NCI-H2196 (cell line): ENCODE results near the gene HES1.
"Not testable (repeated sequence)": the region's sequence is repeated elsewhere in the genome, so short reads cannot be mapped to it uniquely, and the experiment has no call there.

Experiments used
- DNase-seq: peaks from one replicate; lab custom pipeline; 2025; ENCODE audit not compliant: unreplicated experiment; lab: John Stamatoyannopoulos, UW

HES1 gene

DNA sequence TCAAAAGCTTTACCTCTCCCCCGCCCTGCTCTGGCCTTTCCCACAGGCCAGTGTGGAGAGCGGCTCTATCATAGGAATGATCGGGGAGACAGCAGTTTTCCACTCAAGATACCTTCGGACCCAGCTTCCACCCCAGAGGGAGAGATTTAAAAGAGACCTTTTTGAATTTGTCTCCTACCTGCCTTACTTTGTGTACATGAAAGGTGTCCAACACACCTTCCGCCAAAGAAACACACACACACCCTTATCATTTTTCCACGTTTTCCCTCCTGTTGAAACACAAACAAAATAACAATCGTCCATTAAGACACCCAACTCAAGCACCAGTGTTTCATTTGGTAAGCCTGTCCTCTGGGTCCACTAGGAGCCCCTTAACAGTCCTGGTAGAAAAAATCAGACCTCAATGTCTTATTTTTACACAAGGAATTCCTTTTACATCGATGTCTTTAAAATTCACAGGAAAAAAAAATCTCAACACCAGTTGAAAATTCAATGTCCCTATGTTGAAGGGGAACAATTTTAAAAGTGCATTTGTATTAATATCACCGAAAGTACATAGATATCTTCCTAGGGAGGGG lies 4.0 kb downstream of the HES1 start:
- no peak for DNase-seq

DNA sequence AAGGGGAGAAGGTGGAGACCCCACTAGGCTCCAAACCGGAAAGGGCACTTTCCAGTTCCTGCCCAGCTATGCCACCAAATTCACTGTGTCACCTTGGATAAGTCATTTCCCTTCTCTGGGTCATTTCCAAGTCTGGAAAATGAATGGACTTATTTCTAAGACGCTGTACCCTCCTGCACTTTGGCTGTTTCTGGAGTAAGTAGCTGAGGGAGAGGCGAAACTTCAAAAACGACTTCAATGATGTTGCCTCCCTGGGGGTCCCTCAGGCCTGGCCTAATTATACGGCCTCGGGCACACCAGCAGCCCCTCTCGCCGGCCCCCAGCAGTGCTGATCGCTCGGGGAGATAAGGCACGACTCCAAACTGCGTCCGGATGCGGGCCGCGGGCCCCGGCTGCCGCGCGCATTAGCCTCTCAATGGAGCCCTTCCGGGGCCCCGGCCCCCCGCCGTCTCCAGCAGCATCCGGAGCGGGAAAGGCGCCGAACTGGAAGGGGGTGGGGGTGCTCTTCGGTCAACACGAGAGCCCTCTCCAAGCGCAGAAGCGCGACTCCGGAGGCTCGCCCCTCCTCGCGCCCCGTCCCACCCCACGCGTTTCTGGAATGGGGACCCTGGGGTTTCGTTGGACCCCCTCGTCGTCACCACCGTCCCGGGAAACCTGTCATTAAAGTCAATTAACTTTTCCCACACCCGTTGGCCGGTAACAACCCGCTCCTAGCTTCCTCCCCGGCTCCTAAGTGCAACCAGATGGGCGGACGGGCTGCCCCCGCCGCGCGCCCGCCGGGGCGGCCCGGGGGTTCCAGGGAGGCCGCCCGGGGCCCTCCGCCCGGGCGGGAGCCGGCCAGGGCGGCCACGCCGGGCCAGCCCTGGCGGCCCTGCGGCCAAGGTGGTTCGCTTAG lies 4.8 kb downstream of the HES1 start:
- peak; percentile 92 for DNase-seq

DNA sequence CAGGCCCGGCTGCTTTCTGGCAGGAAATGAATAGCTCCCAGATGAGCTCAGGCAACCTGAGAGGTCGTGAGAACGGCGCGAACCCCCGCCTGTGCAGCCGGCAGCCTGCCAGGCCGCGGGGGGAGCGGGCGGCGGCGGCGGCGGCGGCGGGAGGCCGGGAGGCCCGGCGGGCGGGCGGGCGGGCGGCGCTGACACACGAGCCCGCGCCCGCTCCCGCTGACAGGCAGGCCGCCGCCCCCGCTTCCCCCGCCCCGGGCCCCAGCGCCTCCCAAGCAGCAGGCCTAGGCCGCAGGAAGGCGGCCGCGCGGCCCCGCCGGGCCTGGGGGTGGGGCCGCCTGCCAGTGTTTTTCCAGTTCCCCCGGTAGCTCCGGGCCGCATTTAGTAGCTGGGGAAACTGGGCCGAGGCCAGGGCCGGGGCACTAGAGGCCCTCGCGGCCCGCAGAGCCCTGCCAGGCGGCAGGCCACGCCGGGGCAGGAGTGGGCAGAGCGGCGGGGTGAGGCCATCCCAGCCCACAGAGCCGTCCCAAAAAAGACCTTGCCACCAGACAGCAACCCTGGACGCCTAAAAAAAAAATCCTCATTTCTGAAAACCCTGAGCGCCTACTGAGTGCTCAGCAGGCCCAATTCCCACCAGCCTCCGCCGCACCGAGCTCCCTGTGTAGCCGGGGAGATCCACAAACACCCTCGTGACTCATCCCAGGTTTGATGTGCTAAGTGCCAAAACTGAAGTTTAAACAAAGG lies 5.6 kb downstream of the HES1 start:
- DNase-seq = peak; percentile 99

- peak; percentile 74 for DNase-seq
These were observed 6.4 kb downstream of the HES1 start for GRCh38 chr3:194142156-194142910.

DNA sequence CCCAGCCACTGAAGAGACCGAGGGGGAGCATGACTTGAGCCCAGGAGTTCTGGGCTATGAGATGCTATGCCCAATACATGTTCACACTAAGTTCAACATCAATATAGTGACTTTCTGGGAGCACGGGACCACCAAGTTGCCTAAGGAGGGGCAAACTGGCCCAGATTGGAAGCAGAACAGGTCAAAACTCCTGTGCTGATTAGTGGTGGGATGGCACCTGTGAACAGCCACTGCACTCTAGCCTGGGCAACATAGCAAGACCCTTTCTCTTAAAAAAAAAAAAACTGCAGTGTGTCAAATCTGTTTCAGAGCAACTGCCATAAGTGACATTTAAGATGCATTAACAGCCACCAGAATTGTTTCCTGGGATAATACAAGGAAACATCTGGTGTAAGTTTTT lies 9.8 kb downstream of the HES1 start:
- DNase-seq = no peak

DNA sequence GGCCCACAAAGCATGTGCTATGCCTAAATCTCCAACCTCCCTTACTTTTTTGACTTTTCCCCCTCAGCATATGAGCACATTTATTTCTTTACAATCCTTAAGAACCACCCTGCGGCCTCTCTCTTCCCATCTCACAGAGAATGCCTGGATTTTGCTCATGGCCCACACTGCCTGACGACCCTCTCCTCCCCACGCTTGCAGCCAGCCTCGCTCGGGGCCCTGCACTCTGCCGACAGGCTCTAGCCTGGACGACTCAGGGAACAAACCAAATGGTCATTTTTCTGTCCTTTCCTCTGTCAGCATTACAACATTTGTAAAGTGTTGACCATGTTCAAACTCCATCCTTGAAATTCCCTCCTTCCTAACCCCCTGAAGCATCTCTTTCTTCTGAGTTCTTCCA lies 11.7 kb downstream of the HES1 start:
- DNase-seq = no peak

DNA sequence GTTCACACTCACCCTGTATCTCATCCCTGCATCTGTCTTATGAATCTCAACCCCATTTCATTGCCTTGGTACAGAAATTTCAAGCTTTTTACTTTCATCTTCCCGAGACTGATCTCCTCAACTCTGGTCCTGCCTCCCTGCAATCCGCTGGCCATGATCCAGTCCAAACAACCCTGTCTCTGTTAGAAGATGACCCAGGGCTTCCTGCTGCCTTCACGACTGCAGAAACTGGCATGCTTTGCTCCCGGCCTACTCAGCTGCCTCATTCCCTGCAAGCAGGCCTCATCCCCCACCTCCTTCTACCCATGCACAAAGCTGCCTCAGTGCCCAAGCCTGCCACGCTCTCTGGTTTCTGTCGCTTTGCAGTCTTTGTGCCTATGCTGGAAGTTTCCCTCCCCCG lies 12.4 kb downstream of the HES1 start:
- peak; percentile 75 for DNase-seq

- DNase-seq = no peak
These were observed 14.4 kb downstream of the HES1 start for GRCh38 chr3:194150252-194150934.

- DNase-seq = not testable (repeated sequence)
These were observed 15.0 kb downstream of the HES1 start for GRCh38 chr3:194150935-194151302.

GRCh38 chr3:194154346-194154745 lies 18.4 kb downstream of the HES1 start:
- no peak for DNase-seq

GRCh38 chr3:194156095-194156494 lies 20.1 kb downstream of the HES1 start:
- DNase-seq = no peak

DNA sequence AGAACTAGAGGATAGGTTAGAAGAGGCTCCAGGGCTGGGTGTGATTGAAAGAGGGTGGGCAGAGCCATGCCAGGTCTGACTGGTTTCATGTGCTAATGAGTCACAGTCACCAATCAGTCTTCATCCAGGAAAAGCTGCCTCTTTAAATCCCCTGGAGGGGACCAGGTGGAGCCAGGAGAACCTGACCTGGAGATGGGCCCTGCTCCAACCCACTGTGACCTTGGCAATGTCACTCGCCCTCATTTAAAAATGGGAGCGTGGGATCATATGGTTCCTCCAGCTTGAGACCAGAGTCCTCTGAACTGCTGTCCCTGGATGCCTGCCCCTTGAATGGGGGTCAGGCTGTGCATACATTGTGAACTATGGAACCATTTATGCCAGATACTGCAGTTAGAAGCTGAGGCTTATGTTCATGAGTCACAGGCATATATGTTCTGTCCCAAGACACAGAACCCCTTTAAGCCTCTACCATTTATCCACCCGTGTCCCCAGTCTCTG lies 23.0 kb downstream of the HES1 start:
- DNase-seq = peak; percentile 49

DNA sequence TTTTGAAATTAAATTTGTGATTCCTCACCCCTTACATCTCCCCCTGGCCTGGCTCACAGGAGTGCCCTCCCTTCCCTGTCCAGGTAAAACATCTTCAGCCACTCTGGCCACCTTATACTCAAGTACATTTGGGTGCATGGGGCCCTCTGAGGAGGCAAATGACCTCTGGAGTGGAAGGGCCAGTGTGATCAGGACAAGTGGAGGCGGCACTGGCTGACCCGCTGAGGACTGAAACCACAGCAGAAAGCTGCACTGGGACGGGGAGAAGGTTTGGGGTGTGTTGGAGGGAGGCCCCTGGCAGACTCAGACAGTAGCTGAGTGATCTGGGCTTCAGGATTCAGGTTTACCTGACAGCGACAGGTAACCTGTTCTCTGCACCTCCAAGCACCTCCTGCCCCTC lies 24.2 kb downstream of the HES1 start:
- no peak for DNase-seq

- no peak for DNase-seq
These were observed 25.4 kb downstream of the HES1 start for GRCh38 chr3:194161131-194162045.

GRCh38 chr3:194162070-194162678 lies 26.2 kb downstream of the HES1 start:
- DNase-seq = no peak

- DNase-seq = no peak
These were observed 27.1 kb downstream of the HES1 start for GRCh38 chr3:194162817-194163584.

DNA sequence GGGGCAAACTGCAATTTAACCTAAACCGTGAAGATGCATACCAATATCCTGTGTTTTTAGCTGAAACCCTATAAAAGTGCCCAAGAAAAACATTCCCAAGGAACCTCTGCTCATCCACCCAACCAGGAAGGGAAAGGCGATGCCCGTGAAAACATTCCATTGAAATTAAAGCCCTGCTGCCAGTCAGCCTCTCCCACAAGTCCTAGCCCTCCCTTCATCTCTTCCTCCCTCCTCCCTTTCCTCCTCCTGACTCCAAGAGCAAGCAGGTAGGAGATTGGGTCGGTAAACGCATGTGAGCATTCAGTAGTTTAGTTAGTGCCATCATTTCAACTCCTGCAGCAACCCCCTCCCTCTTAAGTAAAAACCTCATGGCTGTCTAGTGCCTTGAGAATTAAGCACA lies 27.7 kb downstream of the HES1 start:
- DNase-seq = no peak

DNA sequence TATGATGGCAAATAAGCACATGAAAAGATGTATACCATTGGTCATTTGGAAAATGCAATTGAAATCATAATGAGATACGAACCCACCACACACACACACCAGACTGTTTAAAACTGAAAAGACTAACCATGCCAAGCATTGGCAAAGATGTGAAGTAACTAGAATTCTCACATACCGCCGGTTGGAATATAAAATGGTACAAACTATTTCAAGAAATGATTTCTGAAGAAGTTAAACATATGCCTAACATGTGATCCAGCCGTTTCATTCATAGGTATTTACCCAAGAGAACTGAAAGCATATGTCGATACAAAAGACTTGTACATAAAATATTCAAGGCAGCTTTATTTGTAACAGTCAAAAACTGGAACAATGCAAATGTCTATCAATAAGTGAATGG lies 28.9 kb downstream of the HES1 start:
- DNase-seq = no peak
